ENCODE measurements around the gene SLC4A3.

DNA sequence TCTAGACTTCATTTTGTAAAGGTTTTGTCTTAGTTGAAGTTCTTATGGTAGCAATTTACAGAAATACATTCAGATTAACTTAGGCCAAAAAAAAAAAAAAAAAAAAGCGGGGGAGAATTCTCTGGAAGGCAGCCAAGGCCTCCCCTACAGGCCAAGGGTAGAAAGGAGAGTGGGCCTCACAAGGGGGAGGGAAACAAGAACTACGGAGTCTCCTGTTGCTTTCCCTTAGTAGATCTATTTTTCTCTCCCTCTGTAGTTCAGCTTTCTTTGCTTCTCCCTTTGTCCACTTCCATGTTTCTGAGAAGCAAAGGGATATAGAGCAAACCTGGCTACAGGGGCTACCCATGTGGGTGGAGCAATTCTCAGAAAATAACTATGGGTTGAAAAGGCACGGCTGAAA, 32.2 kb upstream of the SLC4A3 start:
- TF ChIP-seq, protein P1, sequence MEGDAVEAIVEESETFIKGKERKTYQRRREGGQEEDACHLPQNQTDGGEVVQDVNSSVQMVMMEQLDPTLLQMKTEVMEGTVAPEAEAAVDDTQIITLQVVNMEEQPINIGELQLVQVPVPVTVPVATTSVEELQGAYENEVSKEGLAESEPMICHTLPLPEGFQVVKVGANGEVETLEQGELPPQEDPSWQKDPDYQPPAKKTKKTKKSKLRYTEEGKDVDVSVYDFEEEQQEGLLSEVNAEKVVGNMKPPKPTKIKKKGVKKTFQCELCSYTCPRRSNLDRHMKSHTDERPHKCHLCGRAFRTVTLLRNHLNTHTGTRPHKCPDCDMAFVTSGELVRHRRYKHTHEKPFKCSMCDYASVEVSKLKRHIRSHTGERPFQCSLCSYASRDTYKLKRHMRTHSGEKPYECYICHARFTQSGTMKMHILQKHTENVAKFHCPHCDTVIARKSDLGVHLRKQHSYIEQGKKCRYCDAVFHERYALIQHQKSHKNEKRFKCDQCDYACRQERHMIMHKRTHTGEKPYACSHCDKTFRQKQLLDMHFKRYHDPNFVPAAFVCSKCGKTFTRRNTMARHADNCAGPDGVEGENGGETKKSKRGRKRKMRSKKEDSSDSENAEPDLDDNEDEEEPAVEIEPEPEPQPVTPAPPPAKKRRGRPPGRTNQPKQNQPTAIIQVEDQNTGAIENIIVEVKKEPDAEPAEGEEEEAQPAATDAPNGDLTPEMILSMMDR (IDR thresholded peaks at IDR 0.05) = no peak
- no peak for TF ChIP-seq POLR2A (IDR thresholded peaks at IDR 0.05)

Data from lower leg skin (tissue), 3 donors.